Sigmoid colon (tissue), 4 donors: ENCODE data around the gene PRAF2.

Experiments
- EP300 ChIP-seq, 4 donors: sonication (generic); formaldehyde crosslinking; IDR thresholded peaks; one replicate each; pipeline ENCODE4 v1.6.1; 2017; ENCODE audit warnings: antibody characterized with exemption in 4 of 4
- POLR2A ChIP-seq, 2 donors: fragments of 450-650 bp; IDR thresholded peaks; one replicate each; pipeline ENCODE4 v1.6.1; 2016; ENCODE audit warnings: antibody characterized with exemption in 2 of 2, mild to moderate bottlenecking in 2 of 2, moderate library complexity in 2 of 2
- TF ChIP-seq, protein P1 (sequence below), 4 experiments: fragments of 450-650 bp in 3 of 4; fragments of 200-600 bp in 1 of 4; IDR thresholded peaks; one replicate each; pipeline ENCODE4 v1.5.1; 2016 to 2019; ENCODE audit warnings: antibody characterized with exemption in 4 of 4, mild to moderate bottlenecking in 3 of 4, moderate library complexity in 2 of 4

DNA sequence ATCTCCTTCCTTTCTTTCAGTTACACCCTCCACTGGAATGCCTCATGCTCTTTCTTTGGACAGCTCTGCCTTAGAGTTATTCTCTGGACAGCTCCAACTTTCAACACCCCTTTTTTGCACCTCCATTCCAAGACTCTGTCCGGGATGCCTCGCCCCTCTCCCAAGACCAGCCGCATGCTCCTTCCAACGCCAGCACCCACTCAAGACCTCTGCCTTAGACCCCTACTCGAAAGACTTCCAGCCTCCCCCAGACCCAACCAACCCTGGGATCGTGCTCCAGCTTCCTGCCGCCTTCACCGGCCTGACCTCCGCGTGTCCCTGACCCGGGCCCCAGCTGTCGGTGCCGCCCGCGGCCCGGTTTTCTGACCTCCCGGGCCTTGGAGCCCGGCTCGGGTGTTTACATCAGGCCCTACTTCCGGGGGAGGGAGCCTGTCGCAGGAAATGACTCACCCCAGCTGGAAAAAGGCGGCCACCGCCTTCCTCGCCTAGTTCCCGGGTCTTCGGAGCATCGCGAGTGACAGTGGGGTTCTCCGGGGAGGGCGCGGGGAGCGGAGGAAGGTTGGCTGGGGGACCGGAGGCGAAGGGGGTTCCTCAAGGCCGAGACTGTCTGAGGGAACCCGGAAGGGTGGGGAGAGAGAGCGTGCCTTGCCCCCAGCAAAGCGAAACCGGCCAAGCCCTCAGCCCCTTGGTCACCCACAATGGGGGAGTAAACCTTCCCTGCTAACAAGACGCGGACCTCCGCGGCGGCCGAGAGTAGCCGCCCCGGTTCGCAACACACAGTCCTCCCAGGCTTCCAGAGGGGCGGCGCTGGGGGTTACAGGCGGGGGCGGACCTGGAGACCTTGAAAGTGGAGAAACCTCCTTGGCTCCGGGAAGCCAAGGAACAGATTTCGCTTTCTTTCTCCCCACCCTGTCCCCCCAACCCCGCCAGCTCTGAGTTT is 6.0 kb upstream of the PRAF2 start, which contains the start of gene WDR45:
- TF ChIP-seq, protein P1, sequence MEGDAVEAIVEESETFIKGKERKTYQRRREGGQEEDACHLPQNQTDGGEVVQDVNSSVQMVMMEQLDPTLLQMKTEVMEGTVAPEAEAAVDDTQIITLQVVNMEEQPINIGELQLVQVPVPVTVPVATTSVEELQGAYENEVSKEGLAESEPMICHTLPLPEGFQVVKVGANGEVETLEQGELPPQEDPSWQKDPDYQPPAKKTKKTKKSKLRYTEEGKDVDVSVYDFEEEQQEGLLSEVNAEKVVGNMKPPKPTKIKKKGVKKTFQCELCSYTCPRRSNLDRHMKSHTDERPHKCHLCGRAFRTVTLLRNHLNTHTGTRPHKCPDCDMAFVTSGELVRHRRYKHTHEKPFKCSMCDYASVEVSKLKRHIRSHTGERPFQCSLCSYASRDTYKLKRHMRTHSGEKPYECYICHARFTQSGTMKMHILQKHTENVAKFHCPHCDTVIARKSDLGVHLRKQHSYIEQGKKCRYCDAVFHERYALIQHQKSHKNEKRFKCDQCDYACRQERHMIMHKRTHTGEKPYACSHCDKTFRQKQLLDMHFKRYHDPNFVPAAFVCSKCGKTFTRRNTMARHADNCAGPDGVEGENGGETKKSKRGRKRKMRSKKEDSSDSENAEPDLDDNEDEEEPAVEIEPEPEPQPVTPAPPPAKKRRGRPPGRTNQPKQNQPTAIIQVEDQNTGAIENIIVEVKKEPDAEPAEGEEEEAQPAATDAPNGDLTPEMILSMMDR (IDR thresholded peaks at IDR 0.05): no peak
- TF ChIP-seq EP300 (IDR thresholded peaks at IDR 0.05) (no peak), POLR2A (IDR thresholded peaks at IDR 0.05) (peak; percentile 68 to 76)
